ENCODE measurements around the gene COL6A1. TPM values are rescaled to one million over a fixed set of nuclear protein-coding genes. Genes with fewer than 3 reads are reported as not detected.

Gene COL6A1
- total and polyA plus RNA-seq, 2 experiments from 2014 or later: 296 to 592 TPM

DNA sequence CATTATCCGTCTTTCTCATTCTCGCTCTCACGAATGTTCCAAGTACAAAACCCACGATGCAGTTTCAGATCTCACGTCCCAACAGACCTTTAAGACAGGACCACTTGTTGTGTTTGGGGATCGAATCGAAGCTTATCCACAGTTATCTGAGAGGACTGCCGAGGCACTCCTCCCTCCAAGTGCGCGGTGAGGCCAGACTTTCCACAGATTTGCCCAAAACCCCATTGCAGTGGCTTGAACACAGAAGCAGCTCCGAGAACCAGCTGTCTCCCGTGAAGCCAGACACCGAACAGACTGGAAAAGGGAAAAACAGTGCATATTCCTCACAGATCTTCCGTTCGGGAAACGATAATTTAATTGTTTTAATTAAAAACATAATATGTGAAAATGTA, 69.8 kb downstream of the COL6A1 start:
- TF ChIP-seq, protein P1, sequence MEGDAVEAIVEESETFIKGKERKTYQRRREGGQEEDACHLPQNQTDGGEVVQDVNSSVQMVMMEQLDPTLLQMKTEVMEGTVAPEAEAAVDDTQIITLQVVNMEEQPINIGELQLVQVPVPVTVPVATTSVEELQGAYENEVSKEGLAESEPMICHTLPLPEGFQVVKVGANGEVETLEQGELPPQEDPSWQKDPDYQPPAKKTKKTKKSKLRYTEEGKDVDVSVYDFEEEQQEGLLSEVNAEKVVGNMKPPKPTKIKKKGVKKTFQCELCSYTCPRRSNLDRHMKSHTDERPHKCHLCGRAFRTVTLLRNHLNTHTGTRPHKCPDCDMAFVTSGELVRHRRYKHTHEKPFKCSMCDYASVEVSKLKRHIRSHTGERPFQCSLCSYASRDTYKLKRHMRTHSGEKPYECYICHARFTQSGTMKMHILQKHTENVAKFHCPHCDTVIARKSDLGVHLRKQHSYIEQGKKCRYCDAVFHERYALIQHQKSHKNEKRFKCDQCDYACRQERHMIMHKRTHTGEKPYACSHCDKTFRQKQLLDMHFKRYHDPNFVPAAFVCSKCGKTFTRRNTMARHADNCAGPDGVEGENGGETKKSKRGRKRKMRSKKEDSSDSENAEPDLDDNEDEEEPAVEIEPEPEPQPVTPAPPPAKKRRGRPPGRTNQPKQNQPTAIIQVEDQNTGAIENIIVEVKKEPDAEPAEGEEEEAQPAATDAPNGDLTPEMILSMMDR (IDR thresholded peaks at IDR 0.05; ENCODE audit: poor library complexity): no peak
- TF ChIP-seq EZH2 (IDR thresholded peaks at IDR 0.05; ENCODE audit: borderline replicate concordance) (no peak), EZH2phosphoT487 (IDR thresholded peaks at IDR 0.05; ENCODE audit: low read depth, severe bottlenecking, unreplicated experiment) (no peak)
- Histone ChIP-seq H3K4me1 (ENCODE audit: insufficient read depth) (peaks cover 15% of the 10 kb centered on the region), H3K4me2 (no peak overlapping the region), H2AFZ (no peak overlapping the region), H3K27me3 (no peaks in the 10 kb centered on the region), H3K4me3 (no peak overlapping the region), H4K20me1 (ENCODE audit: insufficient read depth, poor library complexity, severe bottlenecking) (no peaks in the 10 kb centered on the region), H3K9me2 (replicated peaks; ENCODE audit: insufficient read depth) (no peaks in the 10 kb centered on the region), H3K9me3 (ENCODE audit: low read depth) (no peaks in the 10 kb centered on the region), H3K79me2 (no peaks in the 10 kb centered on the region), H3K27ac (no peak overlapping the region), H3K36me3 (replicated peaks; ENCODE audit: insufficient read depth, low read depth) (no peaks in the 10 kb centered on the region)
- no peak for DNase-seq (ENCODE audit: low spot score)
- 79% methylated on average over 16 of the region's 16 CpGs for WGBS (ENCODE audit: low lambda C conversion rate, missing lambda C conversion rate)

DNA sequence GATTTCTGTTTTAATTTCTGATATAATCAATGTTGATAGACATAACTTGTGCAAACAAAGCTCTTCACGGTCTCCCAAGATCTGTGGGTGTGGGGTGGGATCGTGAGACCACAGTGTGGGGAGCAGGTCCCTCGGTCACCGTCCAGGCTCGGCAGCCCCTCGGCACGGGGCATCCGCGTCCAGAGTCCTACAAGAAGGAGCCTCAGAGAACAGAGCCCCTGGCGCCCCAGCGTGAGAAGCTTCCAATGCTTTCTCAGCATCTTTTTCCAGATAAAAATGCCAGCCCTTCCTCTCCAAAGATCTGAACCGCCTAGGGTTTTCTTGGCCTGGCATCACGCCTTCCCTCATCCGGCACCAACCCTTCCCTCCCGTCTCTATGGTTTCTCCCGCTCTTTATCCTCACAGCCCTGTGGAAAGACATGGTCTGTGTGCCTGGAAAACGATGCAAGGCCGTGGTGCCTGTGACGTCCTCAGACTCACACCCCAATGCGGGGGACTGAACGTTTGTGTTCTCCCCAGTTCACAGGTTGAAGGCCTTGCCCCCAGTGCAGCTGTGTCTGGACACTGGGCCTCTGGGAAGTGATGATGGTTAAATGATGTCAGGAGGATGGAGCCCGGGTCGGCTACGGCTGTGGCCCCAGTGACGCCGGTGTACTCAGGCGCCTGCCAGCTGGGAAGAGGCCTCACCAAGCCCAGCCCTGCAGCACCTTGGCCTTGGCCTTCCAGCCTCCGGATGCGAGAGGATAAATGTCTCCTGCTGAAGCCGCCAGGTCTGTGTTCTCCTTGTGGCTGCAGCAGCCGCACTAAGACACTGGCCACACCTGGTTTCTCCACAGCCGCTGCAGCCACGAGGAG, 70.5 kb downstream of the COL6A1 start:
- Histone ChIP-seq H3K4me3 (no peak overlapping the region), H3K4me1 (ENCODE audit: insufficient read depth) (peaks cover 19% of the 10 kb centered on the region), H3K4me2 (no peak overlapping the region), H3K27me3 (no peaks in the 10 kb centered on the region), H3K27ac (no peak overlapping the region), H3K9me3 (ENCODE audit: low read depth) (no peaks in the 10 kb centered on the region), H2AFZ (no peak overlapping the region), H3K36me3 (replicated peaks; ENCODE audit: insufficient read depth, low read depth) (no peaks in the 10 kb centered on the region), H4K20me1 (ENCODE audit: insufficient read depth, poor library complexity, severe bottlenecking) (no peaks in the 10 kb centered on the region), H3K79me2 (no peaks in the 10 kb centered on the region), H3K9me2 (replicated peaks; ENCODE audit: insufficient read depth) (no peaks in the 10 kb centered on the region)
- DNase-seq (ENCODE audit: low spot score): no peak
- no peak for TF ChIP-seq EZH2 (IDR thresholded peaks at IDR 0.05; ENCODE audit: borderline replicate concordance)
- TF ChIP-seq, protein P1 (IDR thresholded peaks at IDR 0.05; ENCODE audit: poor library complexity): no peak
- TF ChIP-seq EZH2phosphoT487 (IDR thresholded peaks at IDR 0.05; ENCODE audit: low read depth, severe bottlenecking, unreplicated experiment): no peak
- 92% methylated on average over 33 of the region's 33 CpGs for WGBS (ENCODE audit: low lambda C conversion rate, missing lambda C conversion rate)

DNA sequence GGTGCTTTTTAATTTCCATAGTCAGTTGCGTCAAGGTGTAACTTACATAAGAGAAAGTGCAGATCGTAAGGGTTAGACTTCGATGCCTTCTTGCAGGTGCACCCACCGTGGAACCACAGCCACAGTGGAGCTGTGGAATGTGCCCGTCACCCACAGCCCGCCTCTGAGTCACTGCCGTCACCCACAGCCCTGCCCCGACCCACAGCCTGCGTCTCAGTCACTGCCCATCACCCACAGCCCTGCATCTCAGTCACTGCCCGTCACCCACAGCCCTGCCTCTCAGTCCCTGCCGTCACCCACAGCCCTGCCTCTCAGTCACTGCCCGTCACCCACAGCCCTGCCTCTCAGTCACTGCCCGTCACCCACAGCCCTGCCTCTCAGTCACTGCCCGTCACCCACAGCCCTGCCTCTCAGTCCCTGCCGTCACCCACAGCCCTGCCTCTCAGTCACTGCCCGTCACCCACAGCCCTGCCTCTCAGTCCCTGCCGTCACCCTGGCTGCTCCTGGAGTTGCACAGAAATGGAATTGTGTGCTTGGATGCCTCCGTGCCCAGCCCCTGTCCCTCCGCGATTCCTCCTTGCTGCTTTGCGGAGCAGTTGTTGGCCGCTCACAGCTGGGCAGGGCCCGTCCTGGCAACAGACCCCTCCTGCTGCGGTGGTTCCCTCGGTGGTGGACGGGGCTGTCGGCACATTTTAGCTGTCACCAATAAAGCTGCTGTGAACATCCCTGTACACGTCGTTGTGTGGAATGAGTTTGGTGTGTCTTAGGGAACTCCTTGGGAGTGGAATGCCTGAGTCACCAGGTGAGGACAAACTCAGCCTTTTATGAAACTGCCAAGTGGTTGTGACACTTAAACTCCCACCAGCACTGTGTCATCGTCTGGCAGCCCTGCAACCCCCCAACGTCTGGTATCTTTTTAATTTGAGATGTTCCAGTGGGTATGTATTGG, 71.4 kb downstream of the COL6A1 start:
- no peak overlapping the region for H3K4me3 ChIP-seq
- peaks cover 21% of the 10 kb centered on the region for H3K4me1 ChIP-seq (ENCODE audit: insufficient read depth)
- TF ChIP-seq EZH2 (IDR thresholded peaks at IDR 0.05; ENCODE audit: borderline replicate concordance): no peak
- TF ChIP-seq EZH2phosphoT487 (IDR thresholded peaks at IDR 0.05; ENCODE audit: low read depth, severe bottlenecking, unreplicated experiment): no peak
- TF ChIP-seq, protein P1 (IDR thresholded peaks at IDR 0.05; ENCODE audit: poor library complexity): no peak
- no peak for DNase-seq (ENCODE audit: low spot score)
- H3K79me2 ChIP-seq: no peaks in the 10 kb centered on the region
- H3K27me3 ChIP-seq: no peaks in the 10 kb centered on the region
- no peaks in the 10 kb centered on the region for H3K36me3 ChIP-seq (replicated peaks; ENCODE audit: insufficient read depth, low read depth)
- H3K9me3 ChIP-seq (ENCODE audit: low read depth): no peaks in the 10 kb centered on the region
- no peaks in the 10 kb centered on the region for H3K9me2 ChIP-seq (replicated peaks; ENCODE audit: insufficient read depth)
- H4K20me1 ChIP-seq (ENCODE audit: insufficient read depth, poor library complexity, severe bottlenecking): no peaks in the 10 kb centered on the region
- no peak overlapping the region for H3K27ac ChIP-seq
- WGBS (ENCODE audit: low lambda C conversion rate, missing lambda C conversion rate): 76% methylated on average over 26 of the region's 31 CpGs
- no peak overlapping the region for H2AFZ ChIP-seq
- H3K4me2 ChIP-seq: no peak overlapping the region

All from hepatocyte (in vitro differentiated cells).